Uterus (tissue), 4 donors: Measurements from ENCODE around the gene UQCRC2. TPM values are rescaled to one million over a fixed set of nuclear protein-coding genes. Genes with fewer than 3 reads are reported as not detected.
A peak's percentile ranks its signal among the peaks of the same experiment; 100 is the strongest.
"Not testable (repeated sequence)": the region's sequence is repeated elsewhere in the genome, so short reads cannot be mapped to it uniquely, and the experiment has no call there.

Experiments used
- DNase-seq, 2 donors: peaks; one replicate each; pipeline ENCODE4 v3.0.0-alpha.2; 2019 to 2020
- H3K27ac ChIP-seq, 2 donors: fragments of 200-600 bp; sonication (generic); 1 replicate in 1 of 2; 2 replicates in 1 of 2; pipeline ENCODE4 v1.5.1; 2016 to 2018
- H3K27me3 ChIP-seq, 2 donors: fragments of 200-600 bp; sonication (generic); one replicate each; pipeline ENCODE4 v1.5.1; 2018 to 2019; ENCODE audit warnings: control low read depth in 1 of 2
- H3K36me3 ChIP-seq, 2 donors: fragments of 200-600 bp; sonication (generic); one replicate each; pipeline ENCODE4 v1.5.1; 2019; ENCODE audit warnings: control low read depth in 1 of 2
- H3K4me1 ChIP-seq, 2 donors: fragments of 200-600 bp; sonication (generic); one replicate each; pipeline ENCODE4 v1.5.1; 2018 to 2019; ENCODE audit warnings: control low read depth in 1 of 2
- H3K4me3 ChIP-seq, 2 donors: fragments of 200-600 bp; sonication (generic); 1 replicate in 1 of 2; 2 replicates in 1 of 2; pipeline ENCODE4 v1.5.1; 2018 to 2019; ENCODE audit warnings: mild to moderate bottlenecking in 1 of 2
- H3K9me3 ChIP-seq, 2 donors: fragments of 200-600 bp; sonication (generic); one replicate each; pipeline ENCODE4 v1.5.1; 2019; ENCODE audit warnings: control low read depth in 1 of 2
- CTCF ChIP-seq, 4 experiments: fragments of 200-600 bp in 2 of 4; fragments of 450-650 bp in 2 of 4; sonication (generic) in 2 of 4; IDR thresholded peaks; one replicate each; pipeline ENCODE4 v1.5.1; 2016 to 2019; ENCODE audit warnings: antibody characterized with exemption in 4 of 4, mild to moderate bottlenecking in 2 of 4, moderate library complexity in 1 of 4
- POLR2A ChIP-seq, 2 donors: fragments of 450-650 bp; IDR thresholded peaks; one replicate each; pipeline ENCODE4 v1.6.1; 2016; ENCODE audit warnings: antibody characterized with exemption in 2 of 2, mild to moderate bottlenecking in 1 of 2, moderate library complexity in 1 of 2
- intact Hi-C: fragments of 100-400 bp; cut with DNase I; formaldehyde crosslinking; loops from one replicate; pipeline ENCODE4 v1.15.1; 2023; ENCODE audit warnings: low total_unique reads
- total RNA-seq, 4 donors: library from RNA; depleted of rRNA in 3 of 4; stranded (reverse); fragments of >200 nt in 3 of 4; gene quantifications; one replicate each; pipeline versions ENCODE4 v1.1.0 to v1.2.4, GENCODE V29; 2014 to 2023
- donor health status: DM: yes; HTN: yes; CAD: no.

The UQCRC2 gene
- 100 to 1,000 TPM in 2 of 4 donors, 10 to 100 TPM in 2; 66.8 to 230 (median 152) TPM for total RNA-seq

GRCh38 chr16:21952793-21953540 lies at the start of gene UQCRC2:
Gene UQCRC2 (plus strand): TSS chr16:21953361. CDS start chr16:21953424, 63 bp downstream.
- peak; percentile 67 to 68 for TF ChIP-seq POLR2A (IDR thresholded peaks at IDR 0.05)
- peak in 2 of 4 experiments; percentile 16 to 21 for TF ChIP-seq CTCF (IDR thresholded peaks at IDR 0.05)
- peak; percentile 82 to 84 for DNase-seq
- peak within 1 kb of the TSS; percentile 64 to 66 for H3K4me3 ChIP-seq
- peak within 1 kb of the TSS; percentile 89 to 95 for H3K27ac ChIP-seq
- intact Hi-C loops = no loop called here
- H3K27me3 ChIP-seq = no peaks in the 10 kb centered on the region
- H3K9me3 ChIP-seq = no peaks in the 10 kb centered on the region
- H3K4me1 ChIP-seq = peaks cover 0 to 5% of the 10 kb centered on the region in 2 donors
- no peaks in the 10 kb centered on the region for H3K36me3 ChIP-seq

- intact Hi-C loops, H3K27me3 ChIP-seq, H3K4me3 ChIP-seq, DNase-seq, H3K4me1 ChIP-seq, H3K27ac ChIP-seq, H3K9me3 ChIP-seq, H3K36me3 ChIP-seq: not testable (repeated sequence)
Measured at GRCh38 chr16:21932650-21933049, 20.5 kb upstream of the UQCRC2 start.

- H3K36me3 ChIP-seq, intact Hi-C loops, H3K4me1 ChIP-seq, H3K27ac ChIP-seq, H3K9me3 ChIP-seq, DNase-seq, H3K27me3 ChIP-seq, H3K4me3 ChIP-seq: not testable (repeated sequence)
Measured at GRCh38 chr16:21933316-21933715, 19.8 kb upstream of the UQCRC2 start.

- intact Hi-C loops, H3K4me1 ChIP-seq, H3K36me3 ChIP-seq, H3K9me3 ChIP-seq, DNase-seq, H3K4me3 ChIP-seq, H3K27me3 ChIP-seq, H3K27ac ChIP-seq: not testable (repeated sequence)
Measured at GRCh38 chr16:21933790-21934189, 19.4 kb upstream of the UQCRC2 start.

- H3K27me3 ChIP-seq, H3K36me3 ChIP-seq, H3K4me3 ChIP-seq, intact Hi-C loops, H3K27ac ChIP-seq, H3K4me1 ChIP-seq, H3K9me3 ChIP-seq: not testable (repeated sequence)
- peak in 1 of 2 donors; percentile 30 for DNase-seq
Measured at GRCh38 chr16:21936216-21936615, 16.9 kb upstream of the UQCRC2 start.

- Histone ChIP-seq H3K4me1 (no peaks in the 10 kb centered on the region), H3K27ac (no peak overlapping the region), H3K9me3 (no peaks in the 10 kb centered on the region), H3K4me3 (no peak overlapping the region), H3K27me3 (no peaks in the 10 kb centered on the region), H3K36me3 (no peaks in the 10 kb centered on the region)
- no peak for TF ChIP-seq CTCF (IDR thresholded peaks at IDR 0.05)
- no peak for TF ChIP-seq POLR2A (IDR thresholded peaks at IDR 0.05)
- intact Hi-C loops = no loop called here
- no peak for DNase-seq
Measured at GRCh38 chr16:21937336-21937829, 15.8 kb upstream of the UQCRC2 start.

- H3K27me3 ChIP-seq = no peaks in the 10 kb centered on the region
- intact Hi-C loops = no loop called here
- H3K4me3 ChIP-seq = no peak overlapping the region
- TF ChIP-seq POLR2A (IDR thresholded peaks at IDR 0.05) (no peak), CTCF (IDR thresholded peaks at IDR 0.05) (no peak)
- H3K4me1 ChIP-seq = no peaks in the 10 kb centered on the region
- H3K9me3 ChIP-seq = no peaks in the 10 kb centered on the region
- DNase-seq = no peak
- no peaks in the 10 kb centered on the region for H3K36me3 ChIP-seq
- H3K27ac ChIP-seq = no peak overlapping the region
Measured at GRCh38 chr16:21940570-21940969, 12.6 kb upstream of the UQCRC2 start.
